ENCODE results near the gene NTNG1. TPM values are rescaled to one million over a fixed set of nuclear protein-coding genes. Genes with fewer than 3 reads are reported as not detected.
"Not testable (repeated sequence)": the region's sequence is repeated elsewhere in the genome, so short reads cannot be mapped to it uniquely, and the experiment has no call there.

NTNG1 gene
- total RNA-seq, 2 experiments from 2014 or later, result 1.1 TPM; not detected in 1

DNA sequence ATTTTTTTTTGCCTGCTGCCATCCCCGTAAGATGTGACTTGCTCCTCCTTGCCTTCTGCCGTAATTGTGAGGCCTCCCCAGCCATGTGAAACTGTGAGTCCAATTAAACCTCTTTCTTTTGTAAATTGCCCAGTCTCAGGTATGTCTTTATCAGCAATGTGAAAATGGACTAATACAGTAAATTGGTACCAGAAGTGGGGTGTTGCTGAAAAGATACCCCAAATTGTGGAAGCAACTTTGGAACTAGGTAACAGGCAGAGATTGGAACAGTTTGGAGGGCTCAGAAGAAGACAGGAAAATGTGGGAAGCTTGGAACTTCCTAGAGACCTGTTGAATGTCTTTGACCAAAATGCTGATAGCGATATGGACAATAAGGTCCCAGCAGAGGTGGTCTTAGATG, 95.9 kb downstream of the NTNG1 start:
- H3K4me1 Mint-ChIP-seq; H3K9me3 Mint-ChIP-seq (ENCODE audit: low read depth); H3K27me3 Mint-ChIP-seq; H3K4me3 Mint-ChIP-seq; ATAC-seq; H3K36me3 Mint-ChIP-seq; DNase-seq; CTCF ChIA-PET; H3K27ac Mint-ChIP-seq: not testable (repeated sequence)

DNA sequence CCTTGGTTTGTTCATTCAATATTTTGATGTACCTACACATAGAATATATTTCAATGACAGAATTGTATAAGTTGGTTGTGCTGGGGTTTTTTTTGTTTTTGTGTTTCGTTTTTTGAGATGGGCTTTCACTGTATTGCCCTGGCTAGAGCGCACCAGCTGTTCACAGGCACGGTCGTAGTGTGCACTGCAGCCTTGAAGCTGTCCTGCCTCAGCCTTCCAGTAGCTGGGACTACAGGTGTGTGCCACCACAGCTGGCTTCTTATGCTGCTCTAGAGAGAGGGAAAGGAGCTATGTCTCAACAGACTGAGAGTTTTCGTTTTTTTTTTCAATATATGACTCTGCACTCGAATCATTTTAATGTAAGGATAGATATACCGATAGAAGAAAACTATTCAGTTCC, 102.6 kb downstream of the NTNG1 start:
- CTCF ChIA-PET, result no interaction called here
- H3K9me3 Mint-ChIP-seq (ENCODE audit: low read depth), result no peaks in the 10 kb centered on the region

DNA sequence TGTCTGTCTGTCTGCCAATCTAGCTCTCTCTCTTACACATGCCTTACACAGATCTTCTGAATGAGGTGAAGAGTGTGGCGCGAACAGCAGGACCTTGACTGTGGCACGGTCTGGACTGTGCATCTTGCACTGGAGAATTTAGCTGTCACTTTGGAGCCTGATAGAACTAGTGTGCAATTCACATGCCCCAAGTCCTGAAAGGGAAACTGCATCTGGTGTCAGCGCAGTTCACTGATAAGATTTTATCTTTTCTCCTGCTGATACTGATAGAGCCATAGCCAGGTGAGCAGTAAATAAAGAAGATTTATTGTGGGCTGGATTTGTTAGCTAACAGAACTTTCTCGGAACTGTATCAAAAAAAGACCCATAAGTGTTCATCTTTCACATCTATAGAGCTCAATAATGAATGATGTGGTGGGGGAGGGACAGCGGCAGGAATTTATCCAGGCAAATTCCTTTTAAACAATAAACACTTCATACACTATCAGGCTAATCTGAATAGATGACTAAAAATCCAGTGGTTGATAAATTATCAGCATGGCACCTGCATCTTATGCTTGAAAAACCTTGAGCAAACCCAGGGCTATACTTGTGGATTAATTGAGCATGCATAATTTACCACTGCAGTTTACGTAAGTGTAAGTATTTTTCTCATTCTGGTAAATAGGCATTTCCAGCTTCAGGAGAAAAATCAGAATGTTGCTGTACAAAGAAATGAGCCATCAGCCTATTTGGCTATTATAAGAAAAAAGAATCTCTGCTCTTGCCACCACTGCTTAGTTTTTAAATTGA, 104.1 kb downstream of the NTNG1 start:
- Mint-ChIP-seq H3K27ac (no peak overlapping the region), H3K9me3 (ENCODE audit: low read depth) (no peaks in the 10 kb centered on the region), H3K27me3 (no peaks in the 10 kb centered on the region), H3K36me3 (no peaks in the 10 kb centered on the region), H3K4me1 (peaks cover 1% of the 10 kb centered on the region), H3K4me3 (no peak overlapping the region)
- DNase-seq (no peak), ATAC-seq (no peak)
- CTCF ChIA-PET, result no interaction called here

More for the DNA sequence above, 102.6 kb downstream of the NTNG1 start:
- Mint-ChIP-seq H3K4me1 (no peaks in the 10 kb centered on the region), H3K27me3 (no peaks in the 10 kb centered on the region), H3K4me3 (no peak overlapping the region), H3K27ac (no peak overlapping the region), H3K36me3 (no peaks in the 10 kb centered on the region)
- no peak for ATAC-seq
- DNase-seq, result no peak

DNA sequence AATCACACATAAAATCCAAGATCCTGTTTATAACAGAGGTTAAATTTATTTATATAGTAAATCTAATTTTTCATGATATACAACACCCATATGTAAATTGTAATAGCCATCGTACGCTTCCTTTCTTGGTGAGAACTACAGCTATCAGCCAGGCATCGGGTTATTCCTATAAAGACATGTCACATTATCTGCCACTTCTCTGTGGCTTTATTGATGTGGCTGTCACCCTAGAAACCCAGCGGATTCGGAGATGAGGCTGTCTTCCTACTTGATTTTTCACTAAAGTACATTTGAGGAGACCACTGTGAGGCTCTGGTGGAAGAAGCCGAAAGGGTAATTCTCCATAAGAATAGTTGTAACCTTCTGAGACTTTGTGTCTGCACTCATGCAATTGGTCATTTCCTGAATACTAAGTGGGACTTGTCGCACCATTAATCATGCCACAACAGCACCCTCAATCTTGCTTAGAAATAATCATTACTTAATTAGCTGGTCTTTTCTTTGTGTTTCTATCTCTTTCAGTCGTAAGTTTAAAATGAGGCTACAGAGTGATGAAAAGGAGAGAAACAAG, 106.0 kb downstream of the NTNG1 start:
- DNase-seq, result no peak
- Mint-ChIP-seq H3K27me3 (no peaks in the 10 kb centered on the region), H3K9me3 (ENCODE audit: low read depth) (no peaks in the 10 kb centered on the region), H3K27ac (no peak overlapping the region), H3K4me3 (no peak overlapping the region), H3K4me1 (peaks cover 5% of the 10 kb centered on the region), H3K36me3 (no peaks in the 10 kb centered on the region)
- no peak for ATAC-seq
- CTCF ChIA-PET, result no interaction called here

DNA sequence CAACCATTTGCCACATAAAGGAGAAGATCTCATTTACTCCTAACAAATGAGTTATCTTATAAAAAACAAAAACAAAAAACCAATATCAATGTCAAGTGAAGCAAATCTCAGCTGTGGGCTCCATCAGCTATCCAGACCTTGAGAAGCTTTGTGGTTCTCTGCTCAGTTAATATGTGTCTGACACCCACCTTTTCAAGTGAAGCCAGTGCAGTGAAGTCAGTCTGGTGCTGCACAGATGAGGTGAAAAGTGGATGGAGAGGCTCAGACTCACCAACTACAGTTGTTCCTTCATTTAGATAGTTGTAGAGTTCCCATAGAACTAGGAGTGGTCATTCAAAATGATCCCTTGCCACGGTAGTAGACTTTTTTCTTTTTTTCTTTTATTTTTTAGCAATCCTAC, 106.8 kb downstream of the NTNG1 start:
- no peak overlapping the region for H3K27ac Mint-ChIP-seq
- CTCF ChIA-PET, result no interaction called here
- H3K4me1 Mint-ChIP-seq, result peaks cover 5% of the 10 kb centered on the region
- ATAC-seq, result no peak
- DNase-seq, result no peak
- H3K27me3 Mint-ChIP-seq, result no peaks in the 10 kb centered on the region
- H3K9me3 Mint-ChIP-seq (ENCODE audit: low read depth), result no peaks in the 10 kb centered on the region
- H3K4me3 Mint-ChIP-seq, result no peak overlapping the region
- no peaks in the 10 kb centered on the region for H3K36me3 Mint-ChIP-seq

DNA sequence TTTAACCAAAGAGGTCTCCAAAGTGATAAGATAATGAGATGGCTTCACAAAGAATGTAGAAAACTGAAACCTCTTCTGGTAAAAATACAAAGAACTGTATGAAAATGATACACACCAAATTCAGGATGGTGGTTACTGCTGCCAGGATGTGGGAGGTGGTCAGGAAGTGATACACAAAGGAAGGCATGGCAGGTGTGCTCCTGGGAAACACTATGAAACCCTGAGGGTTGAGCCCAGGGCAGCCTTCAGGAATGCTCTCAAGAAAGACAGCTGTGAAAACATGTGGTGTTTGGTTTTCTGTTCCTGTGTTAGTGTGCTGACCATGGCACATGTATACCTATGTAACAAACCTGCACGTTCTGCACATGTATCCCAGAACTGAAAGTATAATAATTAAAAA, 109.3 kb downstream of the NTNG1 start:
- Mint-ChIP-seq H3K4me1 (peaks cover 5% of the 10 kb centered on the region), H3K4me3 (no peak overlapping the region), H3K27ac (no peak overlapping the region), H3K9me3 (ENCODE audit: low read depth) (no peaks in the 10 kb centered on the region), H3K27me3 (no peaks in the 10 kb centered on the region), H3K36me3 (no peaks in the 10 kb centered on the region)
- ATAC-seq (no peak), DNase-seq (no peak)
- CTCF ChIA-PET, result no interaction called here

DNA sequence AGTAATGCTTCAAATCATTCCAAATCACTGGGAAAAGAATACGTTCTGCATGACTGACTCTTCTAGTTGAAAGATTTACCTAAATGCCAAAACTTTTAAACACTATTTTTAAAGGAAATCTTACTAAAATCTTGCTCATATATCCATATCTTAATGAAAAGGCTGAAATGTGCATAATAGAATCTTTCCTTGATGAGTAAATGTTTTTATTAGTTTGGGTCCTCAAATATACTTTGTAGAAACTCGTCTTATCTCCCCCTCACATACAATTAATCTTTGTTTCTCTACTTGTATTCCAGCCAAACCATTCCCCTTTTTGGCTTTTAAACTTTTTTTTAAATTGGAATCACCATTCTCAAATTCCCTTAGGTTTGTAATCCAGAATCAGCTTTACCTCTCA, 110.2 kb downstream of the NTNG1 start:
- no peaks in the 10 kb centered on the region for H3K36me3 Mint-ChIP-seq
- no peaks in the 10 kb centered on the region for H3K27me3 Mint-ChIP-seq

DNA sequence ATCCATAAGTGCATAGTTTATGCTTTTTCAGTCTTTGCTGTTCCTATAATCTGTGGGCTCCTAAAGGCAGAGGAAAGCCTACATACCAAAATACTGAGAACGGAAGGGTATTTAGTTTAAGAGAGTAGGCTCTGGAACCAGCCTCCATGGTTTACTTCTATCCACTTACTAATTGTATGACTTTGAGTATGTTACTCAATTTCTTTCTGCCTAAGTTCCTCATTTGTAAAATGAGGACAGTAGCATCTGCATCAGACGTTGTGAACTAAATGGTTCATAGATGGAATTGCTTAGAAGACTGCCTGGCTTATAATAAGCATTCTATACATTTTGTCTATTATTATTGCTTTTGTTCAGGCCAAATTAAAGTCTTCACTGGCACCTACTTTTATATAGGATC, 111.0 kb downstream of the NTNG1 start:
- Mint-ChIP-seq H3K4me1 (peaks cover 5% of the 10 kb centered on the region), H3K36me3 (no peaks in the 10 kb centered on the region), H3K9me3 (ENCODE audit: low read depth) (no peaks in the 10 kb centered on the region), H3K27ac (no peak overlapping the region), H3K27me3 (no peaks in the 10 kb centered on the region), H3K4me3 (no peak overlapping the region)
- CTCF ChIA-PET, result no interaction called here
- ATAC-seq (no peak), DNase-seq (no peak)

More for the DNA sequence above, 110.2 kb downstream of the NTNG1 start:
- ATAC-seq (no peak), DNase-seq (no peak)
- Mint-ChIP-seq H3K4me1 (peaks cover 5% of the 10 kb centered on the region), H3K27ac (no peak overlapping the region), H3K9me3 (ENCODE audit: low read depth) (no peaks in the 10 kb centered on the region), H3K4me3 (no peak overlapping the region)
- CTCF ChIA-PET, result no interaction called here

DNA sequence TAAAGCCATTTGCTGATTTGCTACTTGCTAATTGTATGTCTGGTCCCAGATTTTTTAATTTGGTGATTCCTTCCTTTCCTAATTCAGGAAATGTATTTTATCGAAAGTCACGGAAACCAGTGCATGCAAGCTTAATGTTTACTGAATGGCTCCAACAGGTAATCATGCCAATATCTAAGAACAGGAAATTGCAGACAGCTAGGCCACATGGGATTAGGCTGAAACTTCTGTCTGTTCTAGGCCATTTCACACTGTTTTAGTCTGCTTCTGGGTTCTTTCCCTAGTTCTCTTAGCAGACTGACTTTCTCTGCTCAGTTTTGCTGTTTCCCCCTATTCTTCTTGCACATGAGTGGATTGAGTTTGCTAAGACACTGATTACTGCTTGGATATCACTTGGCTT, 111.4 kb downstream of the NTNG1 start:
- ATAC-seq (no peak), DNase-seq (no peak)
- Mint-ChIP-seq H3K4me1 (peaks cover 5% of the 10 kb centered on the region), H3K27ac (no peak overlapping the region), H3K9me3 (ENCODE audit: low read depth) (no peaks in the 10 kb centered on the region), H3K36me3 (no peaks in the 10 kb centered on the region), H3K27me3 (no peaks in the 10 kb centered on the region), H3K4me3 (no peak overlapping the region)
- CTCF ChIA-PET, result no interaction called here

DNA sequence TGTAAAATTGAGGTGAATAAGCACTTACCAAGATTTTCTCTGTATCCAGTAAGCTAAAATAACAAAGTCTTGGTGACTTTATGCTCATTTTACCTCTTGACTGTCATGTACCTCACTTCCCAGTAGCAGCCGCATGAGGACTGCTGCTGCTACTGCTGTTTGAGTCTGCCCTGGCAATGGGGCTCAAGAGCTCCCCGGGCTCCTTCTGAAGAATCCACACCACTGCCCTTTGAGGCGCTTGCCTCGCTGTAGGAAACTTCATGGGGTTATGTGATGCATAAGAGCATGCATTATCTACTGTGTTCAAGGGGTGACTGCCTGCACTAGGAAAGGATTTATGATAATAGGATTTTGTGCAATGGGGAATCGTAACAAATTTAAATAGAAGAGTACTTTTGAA, 113.5 kb downstream of the NTNG1 start:
- Mint-ChIP-seq H3K27me3 (no peaks in the 10 kb centered on the region), H3K9me3 (ENCODE audit: low read depth) (no peaks in the 10 kb centered on the region), H3K4me1 (peaks cover 5% of the 10 kb centered on the region), H3K27ac (no peak overlapping the region), H3K4me3 (no peak overlapping the region), H3K36me3 (no peaks in the 10 kb centered on the region)
- CTCF ChIA-PET, result no interaction called here
- ATAC-seq (no peak), DNase-seq (no peak)

DNA sequence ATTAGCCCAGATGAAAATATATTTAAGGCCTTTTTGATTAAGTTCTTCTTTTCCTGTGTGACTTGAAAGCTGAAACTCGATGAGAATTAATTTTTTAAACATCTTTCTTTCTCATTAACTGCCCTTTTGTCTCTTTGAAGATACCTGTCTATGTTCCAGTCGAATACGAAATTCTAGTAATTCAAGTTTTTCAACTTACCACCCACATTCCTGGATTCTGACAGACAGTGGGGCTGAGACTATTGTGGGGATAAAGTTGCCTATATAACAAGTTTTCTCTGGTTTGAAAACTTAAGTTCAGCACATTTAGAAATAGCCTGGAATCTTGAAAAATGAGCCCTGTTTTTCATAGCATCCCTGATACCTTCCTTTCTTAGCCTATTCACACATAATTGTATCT, 114.6 kb downstream of the NTNG1 start:
- CTCF ChIA-PET, result no interaction called here
- Mint-ChIP-seq H3K4me3 (no peak overlapping the region), H3K4me1 (no peaks in the 10 kb centered on the region), H3K9me3 (ENCODE audit: low read depth) (no peaks in the 10 kb centered on the region), H3K27ac (no peak overlapping the region), H3K36me3 (no peaks in the 10 kb centered on the region), H3K27me3 (peaks cover 2% of the 10 kb centered on the region)
- no peak for DNase-seq
- no peak for ATAC-seq

DNA sequence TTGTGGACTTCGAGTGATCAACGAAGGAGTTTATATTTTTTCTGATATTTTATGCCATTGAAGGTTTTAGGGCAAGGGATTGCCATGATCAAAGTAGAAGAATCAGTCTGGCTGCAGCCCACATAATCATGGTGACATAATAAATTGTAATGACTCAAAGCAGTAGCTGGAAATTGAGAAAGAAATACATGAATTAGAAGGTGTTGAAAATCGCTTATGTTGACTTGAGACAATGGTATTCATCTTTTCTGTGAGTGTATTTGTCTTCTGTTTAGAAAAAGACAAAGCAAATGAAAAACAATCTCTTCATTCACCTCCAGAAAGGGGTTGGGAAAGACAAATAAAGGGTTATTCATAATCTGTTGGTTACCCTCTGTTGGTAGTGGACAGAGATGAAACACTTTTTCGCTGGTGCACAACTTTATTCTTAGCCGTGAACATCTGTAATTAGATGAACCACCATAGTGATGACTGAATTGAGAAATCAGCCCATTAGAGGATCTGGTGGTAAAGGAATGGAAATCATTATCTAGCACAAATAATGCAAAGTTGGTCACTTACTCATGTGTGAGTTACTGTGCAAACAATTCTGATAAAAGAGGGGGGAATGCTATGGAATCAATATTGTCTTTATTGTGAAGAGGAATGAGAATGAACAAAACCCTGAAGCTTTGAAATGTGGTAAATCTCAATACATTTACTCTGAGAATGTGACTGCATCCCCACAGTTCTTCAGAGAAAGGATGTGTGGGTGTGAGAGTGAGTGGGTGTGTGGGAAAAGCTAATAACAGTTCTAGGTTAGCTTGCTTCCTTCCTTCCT, 121.8 kb downstream of the NTNG1 start:
- CTCF ChIA-PET, result no interaction called here
- no peaks in the 10 kb centered on the region for H3K9me3 Mint-ChIP-seq (ENCODE audit: low read depth)
- H3K36me3 Mint-ChIP-seq, result no peaks in the 10 kb centered on the region
- no peak overlapping the region for H3K4me3 Mint-ChIP-seq
- DNase-seq (no peak), ATAC-seq (no peak)
- H3K4me1 Mint-ChIP-seq, result no peaks in the 10 kb centered on the region
- H3K27me3 Mint-ChIP-seq, result peaks cover 2% of the 10 kb centered on the region
- H3K27ac Mint-ChIP-seq, result no peak overlapping the region

DNA sequence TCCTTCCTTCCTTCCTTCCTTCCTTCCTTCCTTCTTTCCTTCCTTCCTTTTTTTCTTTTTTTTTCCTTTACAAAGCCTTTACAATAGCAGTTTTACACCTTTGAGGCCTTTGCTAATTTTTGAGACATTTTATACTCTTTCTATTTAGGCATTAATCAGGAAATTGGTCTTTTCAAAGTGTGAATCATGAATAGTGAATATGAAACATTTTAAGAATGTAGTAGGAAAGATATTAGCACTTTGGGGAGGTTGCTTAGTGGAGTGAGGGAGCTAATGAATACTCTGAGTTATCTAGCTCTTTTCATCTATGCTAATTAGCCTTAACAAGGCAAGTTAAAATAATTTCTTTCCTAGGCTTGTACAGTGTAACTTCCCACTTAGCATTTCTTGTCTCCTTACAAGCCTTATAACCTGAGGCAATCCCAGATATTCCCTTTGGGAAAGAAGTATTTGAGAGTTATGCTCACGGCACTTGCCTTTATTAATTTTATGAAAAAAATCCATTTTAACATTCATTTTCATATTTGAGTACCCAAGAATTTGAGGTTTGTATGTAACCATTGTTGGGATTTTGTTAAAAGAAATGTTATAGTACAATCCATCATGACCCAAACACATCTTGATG, 122.6 kb downstream of the NTNG1 start:
- no peak overlapping the region for H3K4me3 Mint-ChIP-seq

More for the DNA sequence above, 122.6 kb downstream of the NTNG1 start:
- no peaks in the 10 kb centered on the region for H3K4me1 Mint-ChIP-seq
- no peak overlapping the region for H3K27ac Mint-ChIP-seq
- H3K27me3 Mint-ChIP-seq, result peaks cover 2% of the 10 kb centered on the region
- H3K9me3 Mint-ChIP-seq (ENCODE audit: low read depth), result no peaks in the 10 kb centered on the region
- no peaks in the 10 kb centered on the region for H3K36me3 Mint-ChIP-seq
- ATAC-seq (no peak), DNase-seq (no peak)
- CTCF ChIA-PET, result no interaction called here
